GM06990 (cell line): Measurements from ENCODE around the gene VAMP7.

Experiments used
- DNase-seq: peaks from one replicate; pipeline ENCODE4 v3.0.0-alpha.2; 2011; ENCODE audit not compliant: insufficient read length; ENCODE audit errors: extremely low read depth
- H3K27me3 ChIP-seq: replicated peaks from 2 replicates; pipeline ENCODE4 v1.6.0; 2011; ENCODE audit warnings: low read length; ENCODE audit not compliant: control insufficient read depth, insufficient read depth
- H3K36me3 ChIP-seq: 2 replicates; pipeline ENCODE4 v1.5.1; 2011; ENCODE audit warnings: low read length; ENCODE audit not compliant: control insufficient read depth, insufficient read depth
- H3K4me3 ChIP-seq: replicated peaks from 2 replicates; pipeline ENCODE4 v1.5.1; 2011; ENCODE audit warnings: low read depth, mild to moderate bottlenecking, control low read depth, low read length
- CTCF ChIP-seq: IDR thresholded peaks from 2 replicates; pipeline ENCODE4 v1.5.1; 2011; ENCODE audit warnings: low read length, control low read depth, mild to moderate bottlenecking, inconsistent platforms; ENCODE audit not compliant: insufficient read depth, poor library complexity, severe bottlenecking

VAMP7 gene

GRCh38 chrX:155867821-155868220, 13.3 kb upstream of the VAMP7 start:
- TF ChIP-seq CTCF = no peak
- DNase-seq = no peak
- Histone ChIP-seq H3K4me3 (no peak overlapping the region), H3K36me3 (no peaks in the 10 kb centered on the region), H3K27me3 (no peaks in the 10 kb centered on the region)

GRCh38 chrX:155870958-155871357, 10.2 kb upstream of the VAMP7 start:
- no peak for TF ChIP-seq CTCF
- no peak overlapping the region for H3K4me3 ChIP-seq
- H3K27me3 ChIP-seq = no peaks in the 10 kb centered on the region
- no peaks in the 10 kb centered on the region for H3K36me3 ChIP-seq
- DNase-seq = no peak

- no peak for TF ChIP-seq CTCF
- H3K4me3 ChIP-seq = no peak overlapping the region
- no peaks in the 10 kb centered on the region for H3K36me3 ChIP-seq
- no peak for DNase-seq
- no peaks in the 10 kb centered on the region for H3K27me3 ChIP-seq
Measured at GRCh38 chrX:155871934-155872333, 9.2 kb upstream of the VAMP7 start.

- H3K4me3 ChIP-seq = no peak overlapping the region
- H3K27me3 ChIP-seq = no peaks in the 10 kb centered on the region
- DNase-seq = no peak
- H3K36me3 ChIP-seq = no peaks in the 10 kb centered on the region
- no peak for TF ChIP-seq CTCF
Measured at GRCh38 chrX:155873188-155873587, 8.0 kb upstream of the VAMP7 start.

- no peak overlapping the region for H3K4me3 ChIP-seq
- TF ChIP-seq CTCF = no peak
- DNase-seq = no peak
- no peaks in the 10 kb centered on the region for H3K36me3 ChIP-seq
- no peaks in the 10 kb centered on the region for H3K27me3 ChIP-seq
Measured at GRCh38 chrX:155874571-155875244, 6.4 kb upstream of the VAMP7 start.

- Histone ChIP-seq H3K4me3 (no peak overlapping the region), H3K36me3 (no peaks in the 10 kb centered on the region), H3K27me3 (no peaks in the 10 kb centered on the region)
- DNase-seq = peak; percentile 18
- no peak for TF ChIP-seq CTCF
Measured at GRCh38 chrX:155876704-155877103, 4.4 kb upstream of the VAMP7 start.
